HL-60/S4 treated with phorbol 12-myristate 13-acetate at 8.2 ng/mL for 4 days and 3 days (cell line): Measurements from ENCODE around the gene EPHB2.

ENCODE experiments used
- in situ Hi-C: fragments of 300-500 bp; cut with MboI; formaldehyde crosslinking; loops from 2 replicates; pipeline ENCODE4 v1.15.0; 2022; ENCODE audit warnings: low sequenced_read_pairs

EPHB2 gene

GRCh38 chr1:22776035-22776613 lies 65.5 kb downstream of the EPHB2 start:
- in situ Hi-C loops: no loop called here

- in situ Hi-C loops: no loop called here
Measured at GRCh38 chr1:22777388-22778057, 66.9 kb downstream of the EPHB2 start.

- in situ Hi-C loops: no loop called here
Measured at GRCh38 chr1:22778408-22778807, 67.8 kb downstream of the EPHB2 start.

GRCh38 chr1:22778862-22779520 lies 68.4 kb downstream of the EPHB2 start:
- in situ Hi-C loops: no loop called here

- in situ Hi-C loops: no loop called here
Measured at GRCh38 chr1:22780696-22781095, 70.1 kb downstream of the EPHB2 start.

GRCh38 chr1:22781483-22781882 lies 70.8 kb downstream of the EPHB2 start:
- in situ Hi-C loops: no loop called here

- in situ Hi-C loops: no loop called here
Measured at GRCh38 chr1:22782406-22782805, 71.8 kb downstream of the EPHB2 start.

- in situ Hi-C loops: no loop called here
Measured at GRCh38 chr1:22784317-22784716, 73.7 kb downstream of the EPHB2 start.

GRCh38 chr1:22784737-22785136 lies 74.1 kb downstream of the EPHB2 start:
- in situ Hi-C loops: no loop called here

GRCh38 chr1:22786101-22786500 lies 75.5 kb downstream of the EPHB2 start:
- in situ Hi-C loops: no loop called here

- in situ Hi-C loops: no loop called here
Measured at GRCh38 chr1:22786719-22787489, 76.3 kb downstream of the EPHB2 start.

- in situ Hi-C loops: no loop called here
Measured at GRCh38 chr1:22787636-22788035, 77.0 kb downstream of the EPHB2 start.

GRCh38 chr1:22788254-22788661 lies 77.6 kb downstream of the EPHB2 start:
- in situ Hi-C loops: no loop called here

- in situ Hi-C loops: no loop called here
Measured at GRCh38 chr1:22789356-22789994, 78.8 kb downstream of the EPHB2 start.

- in situ Hi-C loops: no loop called here
Measured at GRCh38 chr1:22790232-22791008, 79.8 kb downstream of the EPHB2 start.

- in situ Hi-C loops: no loop called here
Measured at GRCh38 chr1:22791831-22792347, 81.2 kb downstream of the EPHB2 start.

- in situ Hi-C loops: no loop called here
Measured at GRCh38 chr1:22792396-22793160, 81.9 kb downstream of the EPHB2 start.

- in situ Hi-C loops: no loop called here
Measured at GRCh38 chr1:22793647-22794046, 83.0 kb downstream of the EPHB2 start.

GRCh38 chr1:22794647-22795365 lies 84.2 kb downstream of the EPHB2 start:
- in situ Hi-C loops: no loop called here
